ENCODE results near the gene ACAD10. TPM values are rescaled to one million over a fixed set of nuclear protein-coding genes. Genes with fewer than 3 reads are reported as not detected.

The ACAD10 gene
- total RNA-seq, 1 experiment from 2014 or later = 30.8 TPM

DNA sequence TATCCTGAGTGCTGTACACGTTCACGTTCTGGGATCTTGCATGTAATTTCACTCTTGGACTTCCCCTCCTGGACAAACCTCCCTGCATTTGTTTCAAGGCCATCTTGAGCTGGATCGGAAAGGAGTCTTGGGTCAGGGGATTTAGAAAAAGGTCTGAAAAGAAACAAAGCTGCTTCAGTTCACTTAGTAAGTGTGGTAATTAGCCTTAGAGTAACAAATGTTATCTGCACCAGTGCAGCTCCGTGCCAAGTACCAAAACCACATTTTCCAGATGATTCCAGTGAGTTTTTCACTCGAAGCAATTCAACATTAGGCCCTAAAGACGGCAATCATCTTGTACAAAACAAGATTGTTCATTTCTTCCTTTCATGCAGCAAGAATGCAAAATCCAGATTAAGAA lies 47.3 kb upstream of the ACAD10 start:
- ChIA-PET POLR2A (no interaction called here), CTCF (interaction anchor here (0.6 kb wide), 1 partner anchor 29 kb away, joined by 7 read pairs; no protein-coding TSS in a partner anchor)

DNA sequence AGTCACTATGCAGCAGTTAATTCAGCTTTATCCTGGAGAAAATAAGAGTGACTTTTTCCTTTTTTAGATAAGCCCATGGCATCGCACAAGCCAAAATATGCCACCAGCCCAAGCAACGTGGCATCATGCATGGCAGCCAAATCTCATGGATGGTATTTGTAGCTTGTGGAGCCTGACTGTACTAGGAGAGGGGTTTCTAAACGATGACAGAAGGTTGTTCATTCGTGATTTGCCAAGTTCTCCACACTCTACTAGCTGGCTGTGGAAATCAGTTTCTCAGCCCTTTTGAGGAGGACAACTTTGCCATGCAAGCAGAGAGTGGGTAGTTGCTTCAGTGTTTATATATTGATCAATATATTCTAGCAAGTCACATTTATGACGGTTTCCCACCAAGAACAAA lies 45.3 kb upstream of the ACAD10 start:
- no peak for ATAC-seq
- intact Hi-C loops (cut with micrococcal nuclease; ENCODE audit: unreplicated experiment) (no loop called here), in situ Hi-C loops (cut with HindIII; ENCODE audit: low pct_unique_long_range_greater_than_20kb, low sequenced_read_pairs) (no loop called here)
- CTCF ChIA-PET = no interaction called here
- H3K27ac ChIP-seq (ENCODE audit: low read length) = no peak overlapping the region
- TF ChIP-seq, protein P1, sequence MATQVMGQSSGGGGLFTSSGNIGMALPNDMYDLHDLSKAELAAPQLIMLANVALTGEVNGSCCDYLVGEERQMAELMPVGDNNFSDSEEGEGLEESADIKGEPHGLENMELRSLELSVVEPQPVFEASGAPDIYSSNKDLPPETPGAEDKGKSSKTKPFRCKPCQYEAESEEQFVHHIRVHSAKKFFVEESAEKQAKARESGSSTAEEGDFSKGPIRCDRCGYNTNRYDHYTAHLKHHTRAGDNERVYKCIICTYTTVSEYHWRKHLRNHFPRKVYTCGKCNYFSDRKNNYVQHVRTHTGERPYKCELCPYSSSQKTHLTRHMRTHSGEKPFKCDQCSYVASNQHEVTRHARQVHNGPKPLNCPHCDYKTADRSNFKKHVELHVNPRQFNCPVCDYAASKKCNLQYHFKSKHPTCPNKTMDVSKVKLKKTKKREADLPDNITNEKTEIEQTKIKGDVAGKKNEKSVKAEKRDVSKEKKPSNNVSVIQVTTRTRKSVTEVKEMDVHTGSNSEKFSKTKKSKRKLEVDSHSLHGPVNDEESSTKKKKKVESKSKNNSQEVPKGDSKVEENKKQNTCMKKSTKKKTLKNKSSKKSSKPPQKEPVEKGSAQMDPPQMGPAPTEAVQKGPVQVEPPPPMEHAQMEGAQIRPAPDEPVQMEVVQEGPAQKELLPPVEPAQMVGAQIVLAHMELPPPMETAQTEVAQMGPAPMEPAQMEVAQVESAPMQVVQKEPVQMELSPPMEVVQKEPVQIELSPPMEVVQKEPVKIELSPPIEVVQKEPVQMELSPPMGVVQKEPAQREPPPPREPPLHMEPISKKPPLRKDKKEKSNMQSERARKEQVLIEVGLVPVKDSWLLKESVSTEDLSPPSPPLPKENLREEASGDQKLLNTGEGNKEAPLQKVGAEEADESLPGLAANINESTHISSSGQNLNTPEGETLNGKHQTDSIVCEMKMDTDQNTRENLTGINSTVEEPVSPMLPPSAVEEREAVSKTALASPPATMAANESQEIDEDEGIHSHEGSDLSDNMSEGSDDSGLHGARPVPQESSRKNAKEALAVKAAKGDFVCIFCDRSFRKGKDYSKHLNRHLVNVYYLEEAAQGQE (IDR thresholded peaks at IDR 0.05; ENCODE audit: insufficient read depth in 1 of 2, low read depth in 2 of 2, low read length in 1 of 2) = no peak
- no peak for TF ChIP-seq TCF7L2 (IDR thresholded peaks at IDR 0.05; ENCODE audit: low read depth, low read length)
- no peak for TF ChIP-seq SIN3A (IDR thresholded peaks at IDR 0.05; ENCODE audit: borderline replicate concordance, insufficient read depth, low read depth, low read length)
- TF ChIP-seq POLR2AphosphoS5 (IDR thresholded peaks at IDR 0.05; ENCODE audit: low read depth, low read length) = no peak
- TF ChIP-seq, protein P2, sequence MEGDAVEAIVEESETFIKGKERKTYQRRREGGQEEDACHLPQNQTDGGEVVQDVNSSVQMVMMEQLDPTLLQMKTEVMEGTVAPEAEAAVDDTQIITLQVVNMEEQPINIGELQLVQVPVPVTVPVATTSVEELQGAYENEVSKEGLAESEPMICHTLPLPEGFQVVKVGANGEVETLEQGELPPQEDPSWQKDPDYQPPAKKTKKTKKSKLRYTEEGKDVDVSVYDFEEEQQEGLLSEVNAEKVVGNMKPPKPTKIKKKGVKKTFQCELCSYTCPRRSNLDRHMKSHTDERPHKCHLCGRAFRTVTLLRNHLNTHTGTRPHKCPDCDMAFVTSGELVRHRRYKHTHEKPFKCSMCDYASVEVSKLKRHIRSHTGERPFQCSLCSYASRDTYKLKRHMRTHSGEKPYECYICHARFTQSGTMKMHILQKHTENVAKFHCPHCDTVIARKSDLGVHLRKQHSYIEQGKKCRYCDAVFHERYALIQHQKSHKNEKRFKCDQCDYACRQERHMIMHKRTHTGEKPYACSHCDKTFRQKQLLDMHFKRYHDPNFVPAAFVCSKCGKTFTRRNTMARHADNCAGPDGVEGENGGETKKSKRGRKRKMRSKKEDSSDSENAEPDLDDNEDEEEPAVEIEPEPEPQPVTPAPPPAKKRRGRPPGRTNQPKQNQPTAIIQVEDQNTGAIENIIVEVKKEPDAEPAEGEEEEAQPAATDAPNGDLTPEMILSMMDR (IDR thresholded peaks at IDR 0.05) = no peak
- no peaks in the 10 kb centered on the region for H3K27me3 ChIP-seq (ENCODE audit: control insufficient read depth, insufficient read depth, low read length)
- DNase-seq (ENCODE audit: low read depth, low spot score) = no peak
- H3K36me3 ChIP-seq (ENCODE audit: control insufficient read depth, insufficient read depth, low read length) = peaks cover 6% of the 10 kb centered on the region
- POLR2A ChIA-PET = no interaction called here
- no TSS peak for BruUV-seq (replicated peaks)
- H3K4me3 ChIP-seq (ENCODE audit: low read depth in 2 of 2, low read length in 2 of 2) = no peak overlapping the region
- peaks cover 4% of the 10 kb centered on the region; the same call in 1 of the 2 replicates for H3K4me1 ChIP-seq (ENCODE audit: control insufficient read depth, insufficient read depth, low read length)
- H3K9me3 ChIP-seq (ENCODE audit: control insufficient read depth, insufficient read depth, low read depth, low read length) = no peaks in the 10 kb centered on the region

More for the DNA sequence above, 47.3 kb upstream of the ACAD10 start:
- Histone ChIP-seq H3K4me1 (ENCODE audit: control insufficient read depth, insufficient read depth, low read length) (peaks cover 2% of the 10 kb centered on the region; the same call in 1 of the 2 replicates), H3K27me3 (ENCODE audit: control insufficient read depth, insufficient read depth, low read length) (no peaks in the 10 kb centered on the region), H3K4me3 (ENCODE audit: low read depth in 2 of 2, low read length in 2 of 2) (no peak overlapping the region), H3K36me3 (ENCODE audit: control insufficient read depth, insufficient read depth, low read length) (peaks cover 6% of the 10 kb centered on the region; the same call in 1 of the 2 replicates), H3K9me3 (ENCODE audit: control insufficient read depth, insufficient read depth, low read depth, low read length) (no peaks in the 10 kb centered on the region), H3K27ac (ENCODE audit: low read length) (no peak overlapping the region)
- ATAC-seq (no peak), DNase-seq (ENCODE audit: low read depth, low spot score) (no peak)
- in situ Hi-C loops (cut with HindIII; ENCODE audit: low pct_unique_long_range_greater_than_20kb, low sequenced_read_pairs) (no loop called here), intact Hi-C loops (cut with micrococcal nuclease; ENCODE audit: unreplicated experiment) (no loop called here)
- TF ChIP-seq, protein P2 (IDR thresholded peaks at IDR 0.05) = no peak
- TF ChIP-seq, protein P1 (IDR thresholded peaks at IDR 0.05; ENCODE audit: insufficient read depth in 1 of 2, low read depth in 2 of 2, low read length in 1 of 2) = no peak
- TF ChIP-seq TCF7L2 (IDR thresholded peaks at IDR 0.05; ENCODE audit: low read depth, low read length) = no peak
- TF ChIP-seq POLR2AphosphoS5 (IDR thresholded peaks at IDR 0.05; ENCODE audit: low read depth, low read length) = no peak
- no peak for TF ChIP-seq SIN3A (IDR thresholded peaks at IDR 0.05; ENCODE audit: borderline replicate concordance, insufficient read depth, low read depth, low read length)
- BruUV-seq (replicated peaks) = no TSS peak
